Parathyroid adenoma (tissue), 2 donors: ENCODE measurements around the gene TSPAN5.

ENCODE experiments used
- H2AFZ ChIP-seq: fragments of 300-600 bp; sonication (generic); one replicate; pipeline ENCODE4 v1.7.0; 2017; ENCODE audit warnings: antibody characterized with exemption, mild to moderate bottlenecking
- H3K27ac ChIP-seq: fragments of 300-600 bp; sonication (generic); one replicate; pipeline ENCODE4 v1.7.0; 2017
- H3K27me3 ChIP-seq: fragments of 300-600 bp; sonication (generic); one replicate; pipeline ENCODE4 v1.7.0; 2017; ENCODE audit warnings: low read length; ENCODE audit not compliant: control insufficient read depth, insufficient read depth
- H3K36me3 ChIP-seq: fragments of 300-600 bp; sonication (generic); one replicate; pipeline ENCODE4 v1.7.0; 2017; ENCODE audit warnings: low read length; ENCODE audit not compliant: control insufficient read depth, insufficient read depth
- H3K4me1 ChIP-seq: fragments of 300-600 bp; sonication (generic); one replicate; pipeline ENCODE4 v1.7.0; 2017; ENCODE audit warnings: control low read depth
- H3K4me2 ChIP-seq: fragments of 300-600 bp; sonication (generic); one replicate; pipeline ENCODE4 v1.7.0; 2017; ENCODE audit warnings: low read length
- H3K4me3 ChIP-seq: fragments of 300-600 bp; sonication (generic); one replicate; pipeline ENCODE4 v1.7.0; 2017; ENCODE audit warnings: low read depth, low read length
- H3K79me2 ChIP-seq: fragments of 300-600 bp; sonication (generic); one replicate; pipeline ENCODE4 v1.7.0; 2017; ENCODE audit warnings: control low read depth
- H3K9ac ChIP-seq: fragments of 300-600 bp; sonication (generic); one replicate; pipeline ENCODE4 v1.7.0; 2017; ENCODE audit warnings: mild to moderate bottlenecking
- H3K9me3 ChIP-seq: fragments of 300-600 bp; sonication (generic); one replicate; pipeline ENCODE4 v1.7.0; 2017; ENCODE audit warnings: low read length; ENCODE audit not compliant: control insufficient read depth
- CTCF ChIP-seq: fragments of 300-600 bp; sonication (generic); IDR thresholded peaks from one replicate; pipeline ENCODE4 v1.7.0; 2017; ENCODE audit warnings: antibody characterized with exemption, mild to moderate bottlenecking
- donor health status: primary hyperparathyroidism.

TSPAN5 gene

DNA sequence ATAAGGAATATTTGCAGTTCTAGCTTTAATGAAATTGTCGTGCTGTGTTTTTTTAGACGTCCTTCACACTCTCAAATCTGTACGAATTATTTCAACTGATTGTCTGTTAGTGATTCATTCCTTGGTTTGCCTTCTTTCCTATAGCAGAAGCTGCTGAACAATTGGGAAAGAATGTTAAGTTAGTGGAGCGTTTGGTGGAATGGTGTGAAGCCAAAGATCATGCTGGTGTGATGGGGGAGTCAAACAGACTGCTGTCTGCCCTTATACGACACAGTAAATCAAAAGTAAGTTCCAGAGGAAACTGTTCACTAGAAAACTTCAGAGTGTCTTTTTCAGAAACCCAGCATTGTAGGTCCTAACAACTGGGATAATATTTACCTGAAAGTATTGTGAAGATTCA is 237.3 kb downstream of the TSPAN5 start:
- H3K4me2 ChIP-seq = no peak overlapping the region
- H3K4me3 ChIP-seq = no peak overlapping the region
- no peaks in the 10 kb centered on the region for H3K4me1 ChIP-seq
- H3K27me3 ChIP-seq = no peaks in the 10 kb centered on the region
- H3K9ac ChIP-seq = no peak overlapping the region
- H3K9me3 ChIP-seq = no peaks in the 10 kb centered on the region
- no peak overlapping the region for H3K27ac ChIP-seq
- no peaks in the 10 kb centered on the region for H3K36me3 ChIP-seq
- no peaks in the 10 kb centered on the region for H3K79me2 ChIP-seq
- TF ChIP-seq CTCF = no peak
- no peak overlapping the region for H2AFZ ChIP-seq
